ENCODE measurements around the gene TMIGD2.
"Not testable (repeated sequence)": the region's sequence is repeated elsewhere in the genome, so short reads cannot be mapped to it uniquely, and the experiment has no call there.

TMIGD2 gene

GRCh38 chr19:4266253-4267000 is 35.8 kb downstream of the TMIGD2 start:
- no peak for DNase-seq

DNA sequence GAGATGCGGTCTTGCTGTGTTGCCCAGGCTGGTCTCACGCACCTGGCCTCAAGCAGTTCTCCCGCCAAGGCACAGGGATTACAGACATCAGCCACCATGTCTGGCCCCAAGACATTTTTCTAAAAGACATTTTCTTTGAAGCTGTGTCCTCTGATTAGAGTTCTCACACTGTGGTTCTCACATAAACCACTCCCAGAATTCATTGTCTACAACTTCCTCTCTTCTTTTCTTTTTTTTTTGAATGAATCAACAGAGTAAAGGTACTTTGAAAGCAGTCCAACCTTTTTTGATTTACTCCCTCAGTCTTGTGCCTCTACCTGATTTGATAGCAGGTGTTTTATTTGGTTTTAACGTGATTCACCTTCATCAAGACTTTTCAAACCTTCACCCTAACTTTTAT is 37.4 kb downstream of the TMIGD2 start:
- no peak for DNase-seq

- DNase-seq = no peak
Measured at GRCh38 chr19:4260613-4261191, 41.5 kb downstream of the TMIGD2 start.

- no peak for DNase-seq
Measured at GRCh38 chr19:4258181-4258580, 44.0 kb downstream of the TMIGD2 start.

- DNase-seq = no peak
Measured at GRCh38 chr19:4257025-4257424, 45.2 kb downstream of the TMIGD2 start.

- DNase-seq = no peak
Measured at GRCh38 chr19:4256563-4256962, 45.6 kb downstream of the TMIGD2 start.

DNA sequence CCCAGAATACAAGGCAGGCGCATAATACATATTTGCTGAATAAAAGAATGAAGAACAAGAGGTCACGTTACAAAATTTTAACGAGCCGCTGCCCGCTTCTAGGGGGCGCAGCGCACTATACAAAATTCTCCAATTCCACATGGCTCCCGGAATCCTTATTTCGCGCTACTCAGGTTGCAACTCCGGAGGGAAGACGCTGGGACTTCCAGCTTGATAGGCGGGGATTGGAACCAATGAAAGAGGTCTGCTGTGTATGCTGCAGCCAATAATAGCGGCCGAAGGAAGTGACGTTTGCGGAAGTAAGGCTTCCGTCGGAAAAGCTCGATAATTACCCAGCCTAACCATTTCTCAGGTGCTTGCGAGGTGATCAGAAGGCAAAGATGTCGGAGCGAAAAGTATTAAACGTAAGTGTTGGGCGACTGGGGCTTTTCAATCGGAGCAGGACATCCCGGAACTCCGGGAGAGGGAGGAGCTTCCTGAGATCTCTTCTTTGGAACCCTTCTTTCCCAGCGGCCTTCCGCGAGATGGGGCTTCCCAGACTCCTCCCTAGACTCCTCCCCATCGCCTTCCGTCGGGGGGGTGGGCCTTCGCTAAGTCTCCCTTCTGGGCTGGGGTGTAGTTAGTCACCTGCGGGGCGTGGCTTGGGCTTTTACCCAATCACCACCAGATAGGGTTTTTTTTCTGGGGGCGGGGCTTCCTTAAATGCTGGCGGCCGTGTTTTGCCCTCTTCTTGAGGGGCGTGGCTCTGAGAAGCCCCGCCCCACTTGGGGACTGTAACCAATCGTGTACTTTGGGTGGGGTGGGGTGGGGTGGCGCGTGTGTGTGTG is 55.2 kb downstream of the TMIGD2 start, which contains the start of gene YJU2:
Gene YJU2, plus strand, starts transcription at position 314 of the 827 bp plus-strand sequence. Its CDS starts 67 bp downstream, at position 381.
- peak; percentile 100 for DNase-seq

- DNase-seq = not testable (repeated sequence)
Measured at GRCh38 chr19:4245938-4246337, 56.3 kb downstream of the TMIGD2 start.
